WI38 (cell line): Measurements from ENCODE around the gene GSG1L.

Experiments used
- H3K4me3 ChIP-seq: 2 replicates; pipeline ENCODE4 v1.5.1; 2011; ENCODE audit warnings: low read depth, mild to moderate bottlenecking, control low read depth, low read length
- TF ChIP-seq, protein P1 (sequence below): IDR thresholded peaks from 2 replicates; pipeline ENCODE4 v1.5.1; 2012; ENCODE audit warnings: low read depth, mild to moderate bottlenecking, control low read depth, low read length

Gene GSG1L

GRCh38 chr16:28098959-28099945 lies 35.7 kb upstream of the GSG1L start:
- TF ChIP-seq, protein P1, sequence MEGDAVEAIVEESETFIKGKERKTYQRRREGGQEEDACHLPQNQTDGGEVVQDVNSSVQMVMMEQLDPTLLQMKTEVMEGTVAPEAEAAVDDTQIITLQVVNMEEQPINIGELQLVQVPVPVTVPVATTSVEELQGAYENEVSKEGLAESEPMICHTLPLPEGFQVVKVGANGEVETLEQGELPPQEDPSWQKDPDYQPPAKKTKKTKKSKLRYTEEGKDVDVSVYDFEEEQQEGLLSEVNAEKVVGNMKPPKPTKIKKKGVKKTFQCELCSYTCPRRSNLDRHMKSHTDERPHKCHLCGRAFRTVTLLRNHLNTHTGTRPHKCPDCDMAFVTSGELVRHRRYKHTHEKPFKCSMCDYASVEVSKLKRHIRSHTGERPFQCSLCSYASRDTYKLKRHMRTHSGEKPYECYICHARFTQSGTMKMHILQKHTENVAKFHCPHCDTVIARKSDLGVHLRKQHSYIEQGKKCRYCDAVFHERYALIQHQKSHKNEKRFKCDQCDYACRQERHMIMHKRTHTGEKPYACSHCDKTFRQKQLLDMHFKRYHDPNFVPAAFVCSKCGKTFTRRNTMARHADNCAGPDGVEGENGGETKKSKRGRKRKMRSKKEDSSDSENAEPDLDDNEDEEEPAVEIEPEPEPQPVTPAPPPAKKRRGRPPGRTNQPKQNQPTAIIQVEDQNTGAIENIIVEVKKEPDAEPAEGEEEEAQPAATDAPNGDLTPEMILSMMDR = no peak
- no peak overlapping the region for H3K4me3 ChIP-seq

DNA sequence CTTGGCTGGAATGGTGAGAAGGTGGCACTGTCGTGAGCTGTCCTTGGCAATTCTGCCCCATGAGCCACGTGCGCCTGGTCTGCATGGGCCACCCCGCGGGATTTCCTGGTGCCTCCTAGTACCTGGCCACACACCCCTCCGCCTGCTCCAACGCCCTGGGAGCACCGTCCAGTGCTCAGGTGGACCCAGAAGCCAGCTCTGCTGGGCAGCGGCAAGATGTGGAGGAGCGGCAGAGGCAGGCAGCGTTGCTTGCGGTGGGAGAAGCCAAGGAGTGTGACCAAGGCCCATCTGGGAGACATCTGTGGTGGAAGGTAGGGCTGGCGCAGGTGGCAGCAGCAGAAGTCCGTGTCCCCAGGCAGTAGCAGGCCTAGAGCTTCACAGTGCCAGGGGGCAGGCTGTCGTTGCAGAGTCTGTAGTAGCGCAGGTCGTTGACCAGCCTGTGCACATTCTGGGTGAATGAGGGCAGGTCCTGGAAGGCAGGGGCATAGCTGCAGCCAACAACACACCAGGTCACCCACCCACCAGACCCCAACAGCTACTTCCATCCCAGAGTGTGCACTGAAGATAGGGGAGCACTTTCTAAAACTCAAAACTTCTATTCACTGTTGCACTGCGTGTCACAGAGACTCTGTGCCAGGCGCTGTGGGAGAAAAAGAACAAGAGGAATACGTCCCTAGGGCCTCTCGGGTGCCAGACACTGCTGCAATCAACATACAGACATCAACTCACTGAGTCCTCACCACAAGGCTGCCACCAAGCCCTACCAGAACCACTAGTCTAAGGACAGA lies 34.9 kb upstream of the GSG1L start:
- TF ChIP-seq, protein P1 = no peak
- no peak overlapping the region for H3K4me3 ChIP-seq

- no peak overlapping the region for H3K4me3 ChIP-seq
- TF ChIP-seq, protein P1 = no peak
Measured at GRCh38 chr16:28096983-28097899, 33.7 kb upstream of the GSG1L start.

DNA sequence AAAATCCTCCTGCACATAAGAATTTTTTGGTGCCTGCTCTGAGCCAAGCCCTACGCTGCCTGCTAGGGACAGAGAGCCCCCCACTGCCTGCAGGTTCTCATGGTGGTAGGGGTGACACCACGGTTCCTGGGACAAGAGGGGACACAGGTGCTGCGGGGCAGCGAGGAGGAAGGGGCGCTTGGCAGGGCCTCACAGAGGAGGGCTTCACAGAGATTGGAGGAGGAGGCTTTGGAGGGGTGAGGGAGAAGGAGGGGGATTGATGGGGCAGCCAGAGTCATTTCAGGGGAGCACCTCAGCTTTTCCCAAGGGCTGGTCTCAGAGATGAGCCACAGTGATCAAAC lies 29.8 kb upstream of the GSG1L start:
- TF ChIP-seq, protein P1 = no peak

GRCh38 chr16:28092721-28093384 lies 29.3 kb upstream of the GSG1L start:
- no peak overlapping the region for H3K4me3 ChIP-seq
- TF ChIP-seq, protein P1 = no peak

More for the DNA sequence above, 29.8 kb upstream of the GSG1L start:
- no peak overlapping the region for H3K4me3 ChIP-seq

- no peak overlapping the region for H3K4me3 ChIP-seq
- TF ChIP-seq, protein P1 = no peak
Measured at GRCh38 chr16:28091656-28092055, 28.1 kb upstream of the GSG1L start.
